DMS114 treated with DMSO at 0.1 percent for 48 hours (cell line): ENCODE measurements around the gene ZNF207.
"Not testable (repeated sequence)": the region's sequence is repeated elsewhere in the genome, so short reads cannot be mapped to it uniquely, and the experiment has no call there.

Source experiments
- DNase-seq: peaks from one replicate; lab custom pipeline; 2025; ENCODE audit not compliant: unreplicated experiment; lab: John Stamatoyannopoulos, UW

ZNF207 gene

GRCh38 chr17:32385121-32385520 is 35.2 kb downstream of the ZNF207 start:
- no peak for DNase-seq

GRCh38 chr17:32385971-32386370 is 36.0 kb downstream of the ZNF207 start:
- DNase-seq, result no peak

DNA sequence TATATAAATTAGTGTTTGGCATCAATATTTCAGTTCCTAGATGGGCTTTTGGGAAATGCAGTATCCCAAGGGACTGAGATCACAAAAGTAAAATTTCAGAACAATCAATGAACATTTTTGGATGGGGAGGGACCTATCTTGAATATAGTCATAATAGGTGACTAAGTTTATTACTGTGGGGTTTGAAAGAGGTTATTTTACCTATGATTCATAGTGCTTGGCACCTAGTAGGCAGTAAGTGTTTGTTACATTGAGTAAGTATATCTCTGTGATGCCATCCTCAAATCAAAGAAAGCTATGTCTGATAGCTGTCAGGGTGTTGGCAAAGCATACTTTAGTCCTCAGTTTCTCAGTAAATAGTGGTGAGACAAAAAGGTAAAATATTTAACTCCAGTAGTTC is 36.9 kb downstream of the ZNF207 start:
- DNase-seq, result no peak

GRCh38 chr17:32388128-32388527 is 38.2 kb downstream of the ZNF207 start:
- not testable (repeated sequence) for DNase-seq

DNA sequence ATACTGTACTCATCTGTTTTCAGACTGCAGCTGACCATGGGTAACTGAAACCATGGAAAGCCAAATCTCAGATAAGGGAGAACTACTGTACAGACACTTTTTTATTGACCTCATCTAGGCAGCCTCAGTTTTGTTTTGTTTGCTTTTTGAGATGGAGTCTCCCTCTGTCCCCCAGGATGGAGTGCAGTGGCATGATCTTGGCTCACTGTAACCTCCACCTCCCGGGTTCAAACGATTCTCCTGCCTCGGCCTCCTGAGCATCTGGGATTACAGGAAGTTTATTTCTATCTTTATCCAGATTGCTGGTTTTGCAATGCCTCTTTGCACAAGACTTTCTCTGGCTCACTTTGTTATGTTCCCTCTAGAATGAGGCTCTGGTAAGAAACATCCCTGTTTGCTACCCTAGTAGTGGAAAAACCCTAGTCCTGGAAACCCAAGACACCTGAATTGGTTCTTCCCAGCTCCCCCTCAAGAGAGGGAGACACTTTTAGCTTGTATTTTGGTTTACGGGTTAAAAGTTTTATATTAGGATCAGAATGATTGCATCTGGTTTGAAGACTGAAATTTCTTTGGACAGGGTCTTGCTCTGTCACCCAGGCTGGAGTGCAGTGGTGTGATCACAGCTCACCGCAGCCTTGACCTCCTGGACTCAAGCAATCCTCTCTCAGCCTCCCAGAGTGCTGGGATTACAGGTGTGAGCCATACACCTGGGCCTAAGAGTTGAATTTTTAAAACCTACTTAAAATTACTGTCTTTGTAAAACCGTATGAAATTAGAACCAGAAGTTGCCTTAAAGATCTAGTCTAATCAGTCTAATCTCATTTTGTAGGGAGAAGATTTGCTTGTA is 38.9 kb downstream of the ZNF207 start:
- DNase-seq, result no peak

- DNase-seq, result no peak
These were observed 43.9 kb downstream of the ZNF207 start for GRCh38 chr17:32393904-32394303.

GRCh38 chr17:32396343-32396742 is 46.4 kb downstream of the ZNF207 start:
- no peak for DNase-seq

- DNase-seq, result no peak
These were observed 49.0 kb downstream of the ZNF207 start for GRCh38 chr17:32398946-32399345.

GRCh38 chr17:32410085-32410484 is 60.1 kb downstream of the ZNF207 start:
- not testable (repeated sequence) for DNase-seq

- DNase-seq, result no peak
These were observed 76.9 kb downstream of the ZNF207 start for GRCh38 chr17:32426894-32427293.

DNA sequence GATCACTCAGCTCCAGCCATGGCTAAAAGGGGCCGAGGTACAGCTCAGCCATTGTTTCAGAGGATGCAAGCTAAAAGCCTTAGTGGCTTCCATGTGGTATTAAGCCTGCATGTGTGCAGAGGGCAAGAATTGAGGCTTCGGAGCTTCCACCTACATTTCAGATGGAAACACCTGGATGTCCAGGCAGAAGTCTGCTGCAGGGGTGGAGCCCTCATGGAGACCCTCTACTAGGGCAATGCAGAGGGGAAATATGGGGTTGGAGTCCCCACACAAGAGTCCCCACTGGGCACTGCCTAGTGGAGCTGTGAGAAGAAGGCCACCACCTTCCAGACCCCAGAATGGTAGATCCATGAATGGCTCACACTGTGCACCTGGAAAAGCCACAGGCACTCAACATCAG is 79.6 kb downstream of the ZNF207 start:
- DNase-seq, result no peak
